ENCODE measurements around the gene EFCAB14.

The EFCAB14 gene

DNA sequence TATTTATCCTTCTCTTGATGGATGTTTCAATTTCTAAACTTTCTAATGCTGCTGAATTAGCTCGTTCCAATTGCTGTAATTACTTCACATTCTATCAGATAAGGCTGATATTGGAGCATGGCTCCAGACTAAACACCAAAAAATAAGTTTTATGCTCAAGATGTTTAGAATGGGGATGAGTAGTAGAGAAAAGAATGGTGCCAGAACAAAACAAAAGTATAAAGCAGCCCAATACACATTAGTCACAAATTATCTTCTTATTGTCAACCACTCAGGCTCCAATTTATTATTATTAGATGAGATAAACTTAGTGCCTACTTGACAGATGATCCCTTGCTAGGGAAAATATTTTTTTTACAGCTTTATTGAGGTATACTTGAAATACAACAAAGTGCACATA is 72.6 kb downstream of the EFCAB14 start:
- Histone ChIP-seq H3K9ac (ENCODE audit: low read length) (no peak overlapping the region), H3K4me3 (ENCODE audit: low read length) (no peak overlapping the region), H3K4me2 (ENCODE audit: low read length) (no peak overlapping the region), H4K20me1 (ENCODE audit: insufficient read depth, low read length) (no peaks in the 10 kb centered on the region), H3K79me2 (ENCODE audit: low read length) (no peaks in the 10 kb centered on the region), H3K4me1 (ENCODE audit: low read length) (peaks cover 4% of the 10 kb centered on the region; the same call in 1 of the 2 replicates), H2AFZ (ENCODE audit: low read depth, low read length) (no peak overlapping the region), H3K27me3 (ENCODE audit: low read depth, low read length) (no peaks in the 10 kb centered on the region), H3K36me3 (replicated peaks; ENCODE audit: low read depth, low read length) (peaks cover 22% of the 10 kb centered on the region), H3K27ac (ENCODE audit: low read length) (no peak overlapping the region), H3K9me3 (ENCODE audit: insufficient read depth, low read length) (no peaks in the 10 kb centered on the region)
- TF ChIP-seq, protein P1, sequence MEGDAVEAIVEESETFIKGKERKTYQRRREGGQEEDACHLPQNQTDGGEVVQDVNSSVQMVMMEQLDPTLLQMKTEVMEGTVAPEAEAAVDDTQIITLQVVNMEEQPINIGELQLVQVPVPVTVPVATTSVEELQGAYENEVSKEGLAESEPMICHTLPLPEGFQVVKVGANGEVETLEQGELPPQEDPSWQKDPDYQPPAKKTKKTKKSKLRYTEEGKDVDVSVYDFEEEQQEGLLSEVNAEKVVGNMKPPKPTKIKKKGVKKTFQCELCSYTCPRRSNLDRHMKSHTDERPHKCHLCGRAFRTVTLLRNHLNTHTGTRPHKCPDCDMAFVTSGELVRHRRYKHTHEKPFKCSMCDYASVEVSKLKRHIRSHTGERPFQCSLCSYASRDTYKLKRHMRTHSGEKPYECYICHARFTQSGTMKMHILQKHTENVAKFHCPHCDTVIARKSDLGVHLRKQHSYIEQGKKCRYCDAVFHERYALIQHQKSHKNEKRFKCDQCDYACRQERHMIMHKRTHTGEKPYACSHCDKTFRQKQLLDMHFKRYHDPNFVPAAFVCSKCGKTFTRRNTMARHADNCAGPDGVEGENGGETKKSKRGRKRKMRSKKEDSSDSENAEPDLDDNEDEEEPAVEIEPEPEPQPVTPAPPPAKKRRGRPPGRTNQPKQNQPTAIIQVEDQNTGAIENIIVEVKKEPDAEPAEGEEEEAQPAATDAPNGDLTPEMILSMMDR (IDR thresholded peaks at IDR 0.05; ENCODE audit: low read depth, low read length) = no peak
- TF ChIP-seq EZH2phosphoT487 (IDR thresholded peaks at IDR 0.05; ENCODE audit: low read depth) = no peak

DNA sequence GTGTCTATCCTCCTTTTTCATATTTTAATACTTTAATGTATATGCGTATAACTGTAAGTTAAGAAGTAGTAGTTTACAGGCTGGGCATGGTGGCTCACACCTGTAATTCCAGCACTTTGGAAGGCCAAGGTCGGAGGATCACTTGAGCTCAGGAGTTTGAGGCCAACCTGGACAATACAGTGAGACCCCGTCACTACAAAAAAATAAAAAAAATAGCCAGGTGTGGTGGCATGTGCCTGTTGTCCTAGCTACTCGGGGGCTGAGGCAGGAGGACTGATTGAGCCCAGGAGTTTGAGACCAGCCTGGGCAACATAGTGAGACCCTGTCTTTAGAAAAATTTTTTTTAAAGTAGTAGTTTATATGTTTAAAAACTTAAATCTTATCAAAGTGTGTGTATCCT is 73.1 kb downstream of the EFCAB14 start:
- Histone ChIP-seq H3K4me1 (ENCODE audit: low read length) (peaks cover 4% of the 10 kb centered on the region; the same call in 1 of the 2 replicates), H2AFZ (ENCODE audit: low read depth, low read length) (no peak overlapping the region), H3K36me3 (replicated peaks; ENCODE audit: low read depth, low read length) (peaks cover 22% of the 10 kb centered on the region), H3K4me2 (ENCODE audit: low read length) (no peak overlapping the region), H3K4me3 (ENCODE audit: low read length) (no peak overlapping the region), H3K9ac (ENCODE audit: low read length) (no peak overlapping the region), H3K9me3 (ENCODE audit: insufficient read depth, low read length) (no peaks in the 10 kb centered on the region), H3K27ac (ENCODE audit: low read length) (no peak overlapping the region), H3K79me2 (ENCODE audit: low read length) (no peaks in the 10 kb centered on the region), H4K20me1 (ENCODE audit: insufficient read depth, low read length) (no peaks in the 10 kb centered on the region), H3K27me3 (ENCODE audit: low read depth, low read length) (no peaks in the 10 kb centered on the region)
- no peak for TF ChIP-seq EZH2phosphoT487 (IDR thresholded peaks at IDR 0.05; ENCODE audit: low read depth)
- TF ChIP-seq, protein P1 (IDR thresholded peaks at IDR 0.05; ENCODE audit: low read depth, low read length) = no peak

DNA sequence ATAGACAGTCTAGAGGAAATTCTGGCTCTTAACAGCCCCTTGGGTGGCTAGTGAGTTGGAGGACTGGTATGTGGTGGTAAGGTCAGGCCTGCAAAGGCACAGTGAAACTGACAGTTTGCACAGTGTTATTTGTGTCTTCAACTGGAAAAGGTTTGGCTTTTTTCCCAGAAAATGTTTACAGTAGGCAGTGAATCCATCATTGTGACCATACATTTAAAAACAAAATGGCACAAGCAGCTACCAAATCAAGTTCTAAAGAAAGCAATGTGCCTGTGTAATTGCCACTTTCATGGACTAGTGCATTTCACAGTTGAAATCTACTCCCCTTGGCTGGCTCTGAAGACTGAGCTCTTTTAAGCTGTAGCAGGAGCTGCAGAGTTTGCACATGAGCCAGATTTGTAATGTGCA is 75.5 kb downstream of the EFCAB14 start:
- Histone ChIP-seq H3K27ac (ENCODE audit: low read length) (no peak overlapping the region), H3K4me2 (ENCODE audit: low read length) (no peak overlapping the region), H3K4me3 (ENCODE audit: low read length) (no peak overlapping the region), H4K20me1 (ENCODE audit: insufficient read depth, low read length) (no peaks in the 10 kb centered on the region), H3K9ac (ENCODE audit: low read length) (no peak overlapping the region), H2AFZ (ENCODE audit: low read depth, low read length) (no peak overlapping the region), H3K36me3 (replicated peaks; ENCODE audit: low read depth, low read length) (peaks cover 12% of the 10 kb centered on the region), H3K27me3 (ENCODE audit: low read depth, low read length) (no peaks in the 10 kb centered on the region), H3K4me1 (ENCODE audit: low read length) (peaks cover 4% of the 10 kb centered on the region; the same call in 1 of the 2 replicates), H3K9me3 (ENCODE audit: insufficient read depth, low read length) (no peaks in the 10 kb centered on the region), H3K79me2 (ENCODE audit: low read length) (no peaks in the 10 kb centered on the region)
- TF ChIP-seq EZH2phosphoT487 (IDR thresholded peaks at IDR 0.05; ENCODE audit: low read depth) = no peak
- TF ChIP-seq, protein P1 (IDR thresholded peaks at IDR 0.05; ENCODE audit: low read depth, low read length) = no peak

DNA sequence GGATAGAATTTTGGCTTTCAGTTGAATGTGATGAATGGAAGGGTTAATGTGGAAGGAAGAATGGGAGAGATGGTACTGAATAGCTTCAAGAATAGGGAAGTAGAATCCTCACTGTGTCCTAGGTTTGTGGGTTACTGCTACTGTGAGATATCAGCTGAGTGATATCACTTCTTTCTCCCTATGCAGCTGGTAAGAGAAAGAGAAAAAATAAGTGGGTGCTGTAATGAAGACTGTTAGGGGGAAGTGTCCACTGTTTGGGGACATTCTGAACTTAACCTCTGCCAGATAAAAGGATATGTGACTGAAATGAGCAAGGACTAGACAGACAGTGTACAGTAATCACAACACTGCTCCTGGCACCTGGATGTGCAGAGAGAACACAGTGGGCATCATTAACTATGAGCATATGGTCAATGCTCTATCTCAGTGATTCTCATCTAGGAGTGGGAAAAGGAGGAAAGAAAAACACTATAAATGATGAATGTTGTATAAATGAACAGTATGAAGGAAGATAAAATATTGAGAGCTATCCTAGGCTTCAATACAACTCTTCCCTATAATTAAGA is 76.7 kb downstream of the EFCAB14 start:
- H3K4me3 ChIP-seq (ENCODE audit: low read length) = no peak overlapping the region
- TF ChIP-seq, protein P1 (IDR thresholded peaks at IDR 0.05; ENCODE audit: low read depth, low read length) = no peak
- TF ChIP-seq EZH2phosphoT487 (IDR thresholded peaks at IDR 0.05; ENCODE audit: low read depth) = no peak
- H4K20me1 ChIP-seq (ENCODE audit: insufficient read depth, low read length) = no peaks in the 10 kb centered on the region
- H3K79me2 ChIP-seq (ENCODE audit: low read length) = no peaks in the 10 kb centered on the region
- no peak overlapping the region for H3K9ac ChIP-seq (ENCODE audit: low read length)
- peaks cover 4% of the 10 kb centered on the region; the same call in 1 of the 2 replicates for H3K4me1 ChIP-seq (ENCODE audit: low read length)
- H3K36me3 ChIP-seq (replicated peaks; ENCODE audit: low read depth, low read length) = peaks cover 6% of the 10 kb centered on the region
- H3K27ac ChIP-seq (ENCODE audit: low read length) = no peak overlapping the region
- H3K27me3 ChIP-seq (ENCODE audit: low read depth, low read length) = no peaks in the 10 kb centered on the region
- no peak overlapping the region for H2AFZ ChIP-seq (ENCODE audit: low read depth, low read length)
- no peak overlapping the region for H3K4me2 ChIP-seq (ENCODE audit: low read length)
- no peaks in the 10 kb centered on the region for H3K9me3 ChIP-seq (ENCODE audit: insufficient read depth, low read length)

Measured in OCI-LY3 (cell line).